Glomerular visceral epithelial cell (primary cell): Measurements from ENCODE around the gene HEATR1.
"Not testable (repeated sequence)": the region's sequence is repeated elsewhere in the genome, so short reads cannot be mapped to it uniquely, and the experiment has no call there.

Experiments
- DNase-seq: peaks from one replicate; pipeline ENCODE4 v3.0.0-alpha.2; 2016; ENCODE audit errors: extremely low spot score

Gene HEATR1

GRCh38 chr1:236581528-236581927 lies 22.8 kb downstream of the HEATR1 start:
- no peak for DNase-seq

GRCh38 chr1:236580404-236580803 lies 23.9 kb downstream of the HEATR1 start:
- DNase-seq = not testable (repeated sequence)

GRCh38 chr1:236578661-236579060 lies 25.7 kb downstream of the HEATR1 start:
- no peak for DNase-seq

GRCh38 chr1:236577041-236577440 lies 27.3 kb downstream of the HEATR1 start:
- not testable (repeated sequence) for DNase-seq

GRCh38 chr1:236576004-236576403 lies 28.3 kb downstream of the HEATR1 start:
- DNase-seq = no peak

- DNase-seq = no peak
These were observed 28.8 kb downstream of the HEATR1 start for GRCh38 chr1:236575523-236575922.

- DNase-seq = no peak
These were observed 35.9 kb downstream of the HEATR1 start for GRCh38 chr1:236568285-236568894.

- DNase-seq = no peak
These were observed 38.8 kb downstream of the HEATR1 start for GRCh38 chr1:236565530-236565929.

- DNase-seq = no peak
These were observed 42.3 kb downstream of the HEATR1 start for GRCh38 chr1:236561976-236562375.

GRCh38 chr1:236560213-236560771 lies 44.0 kb downstream of the HEATR1 start:
- DNase-seq = no peak

- DNase-seq = no peak
These were observed 45.5 kb downstream of the HEATR1 start for GRCh38 chr1:236558846-236559245.

- no peak for DNase-seq
These were observed 46.2 kb downstream of the HEATR1 start for GRCh38 chr1:236558081-236558480.

- DNase-seq = no peak
These were observed 47.7 kb downstream of the HEATR1 start for GRCh38 chr1:236556606-236557005.

GRCh38 chr1:236553370-236553769 lies 50.9 kb downstream of the HEATR1 start:
- DNase-seq = no peak

GRCh38 chr1:236552901-236553300 lies 51.4 kb downstream of the HEATR1 start:
- no peak for DNase-seq

- DNase-seq = no peak
These were observed 52.2 kb downstream of the HEATR1 start for GRCh38 chr1:236552096-236552495.

- no peak for DNase-seq
These were observed 53.1 kb downstream of the HEATR1 start for GRCh38 chr1:236550961-236551851.

GRCh38 chr1:236548452-236548851 lies 55.9 kb downstream of the HEATR1 start:
- no peak for DNase-seq

GRCh38 chr1:236545621-236546169 lies 58.6 kb downstream of the HEATR1 start:
- no peak for DNase-seq

GRCh38 chr1:236543065-236543669 lies 61.1 kb downstream of the HEATR1 start:
- no peak for DNase-seq

- DNase-seq = no peak
These were observed 62.6 kb downstream of the HEATR1 start for GRCh38 chr1:236541710-236542109.

GRCh38 chr1:236540813-236541465 lies 63.4 kb downstream of the HEATR1 start:
- DNase-seq = no peak
